Choroid plexus epithelial cell (primary cell): ENCODE measurements around the gene WSB1.

ENCODE experiments used
- DNase-seq: peaks from one replicate; pipeline ENCODE4 v3.0.0-alpha.2; 2010; ENCODE audit warnings: low read depth
- H3K4me3 ChIP-seq: 2 replicates; pipeline ENCODE4 v1.5.1; 2011; ENCODE audit warnings: low read depth, mild to moderate bottlenecking, control low read depth, low read length, moderate library complexity
- TF ChIP-seq, protein P1 (sequence below): conservative IDR thresholded peaks from 2 replicates; pipeline ENCODE4 v1.5.1; 2011; ENCODE audit warnings: low read depth, mild to moderate bottlenecking, control low read depth, inconsistent platforms, low read length, moderate library complexity

Gene WSB1

DNA sequence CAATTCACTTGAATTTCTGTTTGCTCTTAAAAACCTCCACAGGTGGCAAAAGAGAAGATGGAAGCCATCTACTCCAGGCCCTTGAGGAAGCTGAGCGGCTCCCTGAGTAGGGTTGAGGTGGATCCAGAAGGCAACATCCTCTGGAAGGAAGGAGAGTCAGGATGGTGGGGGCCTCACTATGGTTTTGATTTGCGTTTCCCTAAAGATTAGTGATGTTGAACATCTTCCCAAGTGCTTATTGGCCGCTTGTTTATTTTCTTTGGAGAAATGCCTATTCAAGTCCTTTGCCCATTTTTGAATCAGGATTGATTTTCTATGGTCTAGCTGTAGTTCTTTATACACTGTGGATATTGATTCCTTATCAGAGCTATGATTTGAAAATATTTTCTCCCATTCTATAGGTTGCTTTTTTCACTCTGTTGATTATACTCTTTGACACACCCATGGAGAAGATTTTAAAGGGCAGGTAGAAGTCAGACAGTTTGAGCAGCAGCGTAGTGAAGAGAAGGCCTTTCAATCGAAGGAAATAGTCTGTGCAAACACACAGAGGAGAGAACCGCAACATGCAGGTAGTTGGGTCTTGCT is 58.6 kb downstream of the WSB1 start:
- no peak overlapping the region for H3K4me3 ChIP-seq
- peak; percentile 28 for DNase-seq
- TF ChIP-seq, protein P1, sequence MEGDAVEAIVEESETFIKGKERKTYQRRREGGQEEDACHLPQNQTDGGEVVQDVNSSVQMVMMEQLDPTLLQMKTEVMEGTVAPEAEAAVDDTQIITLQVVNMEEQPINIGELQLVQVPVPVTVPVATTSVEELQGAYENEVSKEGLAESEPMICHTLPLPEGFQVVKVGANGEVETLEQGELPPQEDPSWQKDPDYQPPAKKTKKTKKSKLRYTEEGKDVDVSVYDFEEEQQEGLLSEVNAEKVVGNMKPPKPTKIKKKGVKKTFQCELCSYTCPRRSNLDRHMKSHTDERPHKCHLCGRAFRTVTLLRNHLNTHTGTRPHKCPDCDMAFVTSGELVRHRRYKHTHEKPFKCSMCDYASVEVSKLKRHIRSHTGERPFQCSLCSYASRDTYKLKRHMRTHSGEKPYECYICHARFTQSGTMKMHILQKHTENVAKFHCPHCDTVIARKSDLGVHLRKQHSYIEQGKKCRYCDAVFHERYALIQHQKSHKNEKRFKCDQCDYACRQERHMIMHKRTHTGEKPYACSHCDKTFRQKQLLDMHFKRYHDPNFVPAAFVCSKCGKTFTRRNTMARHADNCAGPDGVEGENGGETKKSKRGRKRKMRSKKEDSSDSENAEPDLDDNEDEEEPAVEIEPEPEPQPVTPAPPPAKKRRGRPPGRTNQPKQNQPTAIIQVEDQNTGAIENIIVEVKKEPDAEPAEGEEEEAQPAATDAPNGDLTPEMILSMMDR: no peak

DNA sequence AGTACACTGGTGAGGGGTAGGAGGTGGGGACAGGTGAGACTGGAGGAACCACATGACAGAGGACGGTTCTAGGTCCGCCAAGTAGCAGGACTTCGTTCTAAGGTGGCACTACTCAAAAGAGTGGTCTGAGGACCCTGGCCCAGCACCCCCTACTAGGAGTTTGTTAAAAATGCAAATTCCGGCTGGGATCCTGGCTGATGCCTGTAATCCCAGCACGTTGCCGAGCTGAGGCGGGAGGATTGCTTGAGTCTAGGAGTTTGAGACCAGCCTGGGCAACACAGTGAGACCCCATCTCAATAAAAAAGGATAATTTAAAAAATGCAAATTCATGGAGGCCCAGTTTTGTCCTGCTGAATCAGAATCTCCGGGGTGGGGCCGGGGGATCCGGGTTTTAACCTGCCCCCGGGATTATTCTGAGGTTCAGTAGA is 59.1 kb downstream of the WSB1 start:
- DNase-seq: no peak
- peak overlapping the region; percentile 56 for H3K4me3 ChIP-seq
- TF ChIP-seq, protein P1: no peak

DNA sequence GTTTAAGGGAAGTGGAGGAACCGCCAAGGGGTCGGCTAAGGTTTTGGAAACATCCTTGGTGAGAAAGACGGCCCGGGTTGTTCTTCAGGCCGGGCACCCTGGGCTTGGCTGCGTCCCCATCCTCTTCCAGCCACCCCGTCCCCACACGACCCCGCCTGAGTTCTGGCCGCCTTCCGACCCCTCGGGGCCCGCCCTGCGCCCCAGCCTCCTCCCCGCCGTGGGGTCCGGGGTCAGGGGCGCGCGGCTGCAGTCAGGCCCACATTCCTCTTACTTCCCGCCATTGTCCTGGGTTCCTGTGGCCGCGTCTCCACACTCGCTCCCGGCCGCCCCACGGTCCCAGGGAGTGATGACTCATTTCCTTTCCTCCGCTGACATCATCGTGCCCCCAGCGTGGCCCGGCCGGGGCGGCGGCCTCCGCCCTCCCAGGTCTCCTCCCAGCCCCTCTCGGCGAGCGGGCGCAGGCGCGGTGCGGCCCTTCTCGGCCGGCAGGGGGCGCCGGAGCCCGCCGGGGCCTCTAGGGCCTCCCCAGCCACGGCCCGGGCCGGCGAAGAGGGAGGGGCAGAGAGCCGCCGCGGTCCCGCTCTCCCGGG is 59.6 kb downstream of the WSB1 start:
- TF ChIP-seq, protein P1: peak; percentile 45
- DNase-seq: peak; percentile 93
- peak overlapping the region; percentile 58 for H3K4me3 ChIP-seq

DNA sequence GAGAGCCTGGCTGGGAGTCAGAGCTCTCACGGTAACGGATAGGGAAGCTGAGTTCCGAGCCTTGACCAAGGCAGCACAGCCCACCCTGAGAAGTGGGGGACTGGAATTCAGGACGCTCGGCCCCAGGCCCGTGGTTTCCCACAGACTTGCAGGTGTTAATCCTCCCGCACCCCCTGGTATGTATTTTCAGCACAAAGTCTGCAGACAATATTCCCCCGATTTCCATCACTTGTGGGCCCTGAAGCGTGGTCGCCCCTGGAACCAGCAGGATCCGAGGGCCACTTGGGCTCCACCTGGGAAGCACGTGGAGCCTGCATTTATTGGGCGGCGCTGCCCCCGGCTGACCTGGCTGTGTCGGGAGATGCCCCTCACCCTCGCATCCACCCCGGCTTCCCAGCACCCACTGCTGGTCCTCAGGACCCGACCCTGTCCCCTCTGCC is 60.2 kb downstream of the WSB1 start:
- peak overlapping the region; percentile 58 for H3K4me3 ChIP-seq
- DNase-seq: no peak
- TF ChIP-seq, protein P1: no peak

DNA sequence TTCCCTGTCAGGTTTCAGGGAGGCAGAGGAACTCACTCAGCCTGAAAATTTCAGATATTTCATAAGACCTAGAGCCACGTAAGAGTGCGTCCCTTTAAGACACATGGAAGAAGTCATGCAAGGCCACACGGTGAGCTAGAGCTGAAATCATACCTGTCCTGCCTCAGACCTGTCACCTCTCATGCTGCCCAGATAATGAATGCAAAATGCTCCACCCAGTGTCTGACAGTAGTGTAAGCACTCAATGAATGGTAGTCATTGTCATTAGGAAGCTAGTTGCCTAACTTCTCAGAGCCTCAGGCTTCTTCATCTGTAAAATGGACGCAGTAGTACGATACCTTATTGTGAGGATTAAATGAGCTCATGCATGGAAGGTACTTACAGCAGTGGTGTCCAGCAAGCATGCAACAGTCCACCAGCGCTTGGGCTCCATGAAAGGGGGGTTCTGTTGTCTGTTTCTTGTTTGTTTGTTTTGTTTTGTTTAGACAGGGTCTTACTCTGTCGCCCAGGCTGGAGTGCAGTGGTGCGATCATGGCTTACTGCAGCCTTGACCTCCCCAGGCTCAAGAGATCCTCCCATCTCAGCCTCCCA is 60.7 kb downstream of the WSB1 start:
- DNase-seq: peak; percentile 22
- H3K4me3 ChIP-seq: no peak overlapping the region
- TF ChIP-seq, protein P1: peak; percentile 15

DNA sequence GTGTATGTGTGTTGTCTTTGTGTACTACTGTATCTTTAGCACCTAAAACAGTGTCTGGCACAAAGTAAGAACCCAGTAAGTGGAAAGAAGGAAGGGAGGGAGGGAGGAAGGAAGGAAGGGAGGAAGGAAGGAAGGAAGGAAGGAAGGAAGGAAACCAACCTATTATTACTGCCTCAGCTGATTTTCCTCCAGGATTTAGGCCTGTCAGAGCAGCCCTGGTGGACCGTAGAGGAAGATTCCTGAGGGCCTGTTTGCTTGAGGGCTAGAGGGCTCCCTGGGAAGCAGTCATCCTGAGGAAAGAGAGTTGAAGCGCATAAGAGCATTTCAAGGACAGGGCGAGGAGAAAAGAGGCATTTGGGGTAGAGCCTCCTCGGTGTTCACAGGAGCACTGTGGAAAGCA is 61.5 kb downstream of the WSB1 start:
- no peak overlapping the region for H3K4me3 ChIP-seq
- TF ChIP-seq, protein P1: no peak
- no peak for DNase-seq
